ENCODE measurements around the gene GNG8. TPM values are rescaled to one million over a fixed set of nuclear protein-coding genes. Genes with fewer than 3 reads are reported as not detected.

Gene GNG8
- total and polyA plus RNA-seq, 2 of the 13 experiments (the other 11 are each of a cell fraction or from before 2014, with no cell fraction given), result not detected

DNA sequence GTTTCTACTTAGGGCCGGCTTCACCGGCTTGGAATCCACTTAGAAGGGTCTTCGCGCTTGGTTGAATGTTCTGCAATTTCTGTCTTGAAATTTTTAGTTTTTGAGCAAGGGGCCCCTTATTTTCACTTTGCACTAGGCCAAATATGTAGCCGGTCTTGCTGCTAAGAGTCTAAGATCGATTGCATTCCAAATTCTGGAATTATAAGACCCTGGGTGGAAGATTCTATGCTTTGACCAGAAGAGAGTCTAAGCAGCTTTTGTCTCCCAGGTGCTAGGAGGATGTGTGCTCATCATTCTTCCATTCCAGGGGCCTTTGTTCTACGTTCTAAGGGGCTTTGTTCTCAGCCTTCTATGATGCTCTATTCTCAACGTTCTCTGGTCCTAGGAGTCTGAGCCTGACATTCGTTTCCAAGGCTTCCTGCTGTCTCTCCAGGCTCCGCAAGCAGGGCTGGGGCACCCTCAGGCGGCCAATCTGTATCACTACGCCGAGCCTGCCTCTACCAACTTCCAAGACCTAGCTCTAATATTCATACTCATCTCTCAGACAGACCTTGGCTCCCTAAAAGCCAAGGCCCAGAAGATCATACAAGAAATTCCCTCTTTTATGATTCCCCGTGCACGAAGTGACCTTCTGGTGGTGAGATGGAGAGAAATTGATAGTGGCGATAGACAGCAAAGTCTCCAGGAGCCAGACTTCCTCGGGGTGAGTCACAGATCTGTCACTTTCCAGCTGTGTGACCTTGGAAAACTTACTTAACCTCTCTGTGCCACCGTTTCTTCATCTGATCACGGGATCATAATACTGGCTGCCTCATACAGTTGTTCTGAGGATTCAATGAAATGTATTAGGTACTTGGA, 26.0 kb upstream of the GNG8 start (continued):
- TF ChIP-seq, protein P1, sequence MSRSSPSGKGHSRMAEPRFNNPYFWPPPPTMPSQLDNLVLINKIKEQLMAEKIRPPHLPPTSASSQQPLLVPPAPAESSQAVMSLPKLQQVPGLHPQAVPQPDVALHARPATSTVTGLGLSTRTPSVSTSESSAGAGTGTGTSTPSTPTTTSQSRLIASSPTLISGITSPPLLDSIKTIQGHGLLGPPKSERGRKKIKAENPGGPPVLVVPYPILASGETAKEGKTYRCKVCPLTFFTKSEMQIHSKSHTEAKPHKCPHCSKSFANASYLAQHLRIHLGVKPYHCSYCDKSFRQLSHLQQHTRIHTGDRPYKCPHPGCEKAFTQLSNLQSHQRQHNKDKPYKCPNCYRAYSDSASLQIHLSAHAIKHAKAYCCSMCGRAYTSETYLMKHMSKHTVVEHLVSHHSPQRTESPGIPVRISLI (CRISPR knock-in tag; IDR thresholded peaks at IDR 0.05; ENCODE audit: borderline replicate concordance), result no peak
- TF ChIP-seq SP1 (IDR thresholded peaks at IDR 0.05) (no peak), SP1 (CRISPR knock-in tag; IDR thresholded peaks at IDR 0.05) (no peak), MBD4 (IDR thresholded peaks at IDR 0.05; ENCODE audit: borderline replicate concordance, low read length) (no peak), IRF2 (CRISPR knock-in tag; IDR thresholded peaks at IDR 0.05) (0 out of 2 replicates have a peak, but pooled peaks have one; percentile 29), PAF1 (CRISPR knock-in tag; IDR thresholded peaks at IDR 0.05) (no peak), RCOR2 (CRISPR knock-in tag; IDR thresholded peaks at IDR 0.05) (no peak), ISX (CRISPR knock-in tag; conservative IDR thresholded peaks at IDR 0.05) (no peak), THYN1 (CRISPR knock-in tag; IDR thresholded peaks at IDR 0.05; ENCODE audit: borderline replicate concordance, low read depth) (no peak), ARHGAP35 (CRISPR knock-in tag; IDR thresholded peaks at IDR 0.05; ENCODE audit: borderline replicate concordance) (no peak)
- TF ChIP-seq, protein P2, sequence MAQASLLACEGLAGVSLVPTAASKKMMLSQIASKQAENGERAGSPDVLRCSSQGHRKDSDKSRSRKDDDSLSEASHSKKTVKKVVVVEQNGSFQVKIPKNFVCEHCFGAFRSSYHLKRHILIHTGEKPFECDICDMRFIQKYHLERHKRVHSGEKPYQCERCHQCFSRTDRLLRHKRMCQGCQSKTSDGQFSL (CRISPR knock-in tag; IDR thresholded peaks at IDR 0.05), result no peak
- TF ChIP-seq, protein P3, sequence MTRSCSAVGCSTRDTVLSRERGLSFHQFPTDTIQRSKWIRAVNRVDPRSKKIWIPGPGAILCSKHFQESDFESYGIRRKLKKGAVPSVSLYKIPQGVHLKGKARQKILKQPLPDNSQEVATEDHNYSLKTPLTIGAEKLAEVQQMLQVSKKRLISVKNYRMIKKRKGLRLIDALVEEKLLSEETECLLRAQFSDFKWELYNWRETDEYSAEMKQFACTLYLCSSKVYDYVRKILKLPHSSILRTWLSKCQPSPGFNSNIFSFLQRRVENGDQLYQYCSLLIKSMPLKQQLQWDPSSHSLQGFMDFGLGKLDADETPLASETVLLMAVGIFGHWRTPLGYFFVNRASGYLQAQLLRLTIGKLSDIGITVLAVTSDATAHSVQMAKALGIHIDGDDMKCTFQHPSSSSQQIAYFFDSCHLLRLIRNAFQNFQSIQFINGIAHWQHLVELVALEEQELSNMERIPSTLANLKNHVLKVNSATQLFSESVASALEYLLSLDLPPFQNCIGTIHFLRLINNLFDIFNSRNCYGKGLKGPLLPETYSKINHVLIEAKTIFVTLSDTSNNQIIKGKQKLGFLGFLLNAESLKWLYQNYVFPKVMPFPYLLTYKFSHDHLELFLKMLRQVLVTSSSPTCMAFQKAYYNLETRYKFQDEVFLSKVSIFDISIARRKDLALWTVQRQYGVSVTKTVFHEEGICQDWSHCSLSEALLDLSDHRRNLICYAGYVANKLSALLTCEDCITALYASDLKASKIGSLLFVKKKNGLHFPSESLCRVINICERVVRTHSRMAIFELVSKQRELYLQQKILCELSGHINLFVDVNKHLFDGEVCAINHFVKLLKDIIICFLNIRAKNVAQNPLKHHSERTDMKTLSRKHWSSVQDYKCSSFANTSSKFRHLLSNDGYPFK (CRISPR knock-in tag; IDR thresholded peaks at IDR 0.05; ENCODE audit: borderline replicate concordance), result no peak
- TF ChIP-seq, protein P4, sequence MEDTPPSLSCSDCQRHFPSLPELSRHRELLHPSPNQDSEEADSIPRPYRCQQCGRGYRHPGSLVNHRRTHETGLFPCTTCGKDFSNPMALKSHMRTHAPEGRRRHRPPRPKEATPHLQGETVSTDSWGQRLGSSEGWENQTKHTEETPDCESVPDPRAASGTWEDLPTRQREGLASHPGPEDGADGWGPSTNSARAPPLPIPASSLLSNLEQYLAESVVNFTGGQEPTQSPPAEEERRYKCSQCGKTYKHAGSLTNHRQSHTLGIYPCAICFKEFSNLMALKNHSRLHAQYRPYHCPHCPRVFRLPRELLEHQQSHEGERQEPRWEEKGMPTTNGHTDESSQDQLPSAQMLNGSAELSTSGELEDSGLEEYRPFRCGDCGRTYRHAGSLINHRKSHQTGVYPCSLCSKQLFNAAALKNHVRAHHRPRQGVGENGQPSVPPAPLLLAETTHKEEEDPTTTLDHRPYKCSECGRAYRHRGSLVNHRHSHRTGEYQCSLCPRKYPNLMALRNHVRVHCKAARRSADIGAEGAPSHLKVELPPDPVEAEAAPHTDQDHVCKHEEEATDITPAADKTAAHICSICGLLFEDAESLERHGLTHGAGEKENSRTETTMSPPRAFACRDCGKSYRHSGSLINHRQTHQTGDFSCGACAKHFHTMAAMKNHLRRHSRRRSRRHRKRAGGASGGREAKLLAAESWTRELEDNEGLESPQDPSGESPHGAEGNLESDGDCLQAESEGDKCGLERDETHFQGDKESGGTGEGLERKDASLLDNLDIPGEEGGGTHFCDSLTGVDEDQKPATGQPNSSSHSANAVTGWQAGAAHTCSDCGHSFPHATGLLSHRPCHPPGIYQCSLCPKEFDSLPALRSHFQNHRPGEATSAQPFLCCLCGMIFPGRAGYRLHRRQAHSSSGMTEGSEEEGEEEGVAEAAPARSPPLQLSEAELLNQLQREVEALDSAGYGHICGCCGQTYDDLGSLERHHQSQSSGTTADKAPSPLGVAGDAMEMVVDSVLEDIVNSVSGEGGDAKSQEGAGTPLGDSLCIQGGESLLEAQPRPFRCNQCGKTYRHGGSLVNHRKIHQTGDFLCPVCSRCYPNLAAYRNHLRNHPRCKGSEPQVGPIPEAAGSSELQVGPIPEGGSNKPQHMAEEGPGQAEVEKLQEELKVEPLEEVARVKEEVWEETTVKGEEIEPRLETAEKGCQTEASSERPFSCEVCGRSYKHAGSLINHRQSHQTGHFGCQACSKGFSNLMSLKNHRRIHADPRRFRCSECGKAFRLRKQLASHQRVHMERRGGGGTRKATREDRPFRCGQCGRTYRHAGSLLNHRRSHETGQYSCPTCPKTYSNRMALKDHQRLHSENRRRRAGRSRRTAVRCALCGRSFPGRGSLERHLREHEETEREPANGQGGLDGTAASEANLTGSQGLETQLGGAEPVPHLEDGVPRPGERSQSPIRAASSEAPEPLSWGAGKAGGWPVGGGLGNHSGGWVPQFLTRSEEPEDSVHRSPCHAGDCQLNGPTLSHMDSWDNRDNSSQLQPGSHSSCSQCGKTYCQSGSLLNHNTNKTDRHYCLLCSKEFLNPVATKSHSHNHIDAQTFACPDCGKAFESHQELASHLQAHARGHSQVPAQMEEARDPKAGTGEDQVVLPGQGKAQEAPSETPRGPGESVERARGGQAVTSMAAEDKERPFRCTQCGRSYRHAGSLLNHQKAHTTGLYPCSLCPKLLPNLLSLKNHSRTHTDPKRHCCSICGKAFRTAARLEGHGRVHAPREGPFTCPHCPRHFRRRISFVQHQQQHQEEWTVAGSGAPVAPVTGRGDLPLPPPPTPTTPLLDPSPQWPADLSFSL (CRISPR knock-in tag; IDR thresholded peaks at IDR 0.05), result no peak
- TF ChIP-seq, protein P5, sequence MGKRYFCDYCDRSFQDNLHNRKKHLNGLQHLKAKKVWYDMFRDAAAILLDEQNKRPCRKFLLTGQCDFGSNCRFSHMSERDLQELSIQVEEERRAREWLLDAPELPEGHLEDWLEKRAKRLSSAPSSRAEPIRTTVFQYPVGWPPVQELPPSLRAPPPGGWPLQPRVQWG (CRISPR knock-in tag; IDR thresholded peaks at IDR 0.05; ENCODE audit: borderline replicate concordance, low read depth), result no peak
- TF ChIP-seq, protein P6, sequence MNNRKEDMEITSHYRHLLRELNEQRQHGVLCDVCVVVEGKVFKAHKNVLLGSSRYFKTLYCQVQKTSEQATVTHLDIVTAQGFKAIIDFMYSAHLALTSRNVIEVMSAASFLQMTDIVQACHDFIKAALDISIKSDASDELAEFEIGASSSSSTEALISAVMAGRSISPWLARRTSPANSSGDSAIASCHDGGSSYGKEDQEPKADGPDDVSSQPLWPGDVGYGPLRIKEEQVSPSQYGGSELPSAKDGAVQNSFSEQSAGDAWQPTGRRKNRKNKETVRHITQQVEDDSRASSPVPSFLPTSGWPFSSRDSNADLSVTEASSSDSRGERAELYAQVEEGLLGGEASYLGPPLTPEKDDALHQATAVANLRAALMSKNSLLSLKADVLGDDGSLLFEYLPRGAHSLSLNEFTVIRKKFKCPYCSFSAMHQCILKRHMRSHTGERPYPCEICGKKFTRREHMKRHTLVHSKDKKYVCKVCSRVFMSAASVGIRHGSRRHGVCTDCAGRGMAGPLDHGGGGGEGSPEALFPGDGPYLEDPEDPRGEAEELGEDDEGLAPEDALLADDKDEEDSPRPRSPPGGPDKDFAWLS (CRISPR knock-in tag; IDR thresholded peaks at IDR 0.05; ENCODE audit: borderline replicate concordance), result no peak
